GM18520 (cell line): Measurements from ENCODE around the gene WNT2B.

Experiments
- ATAC-seq: cut with Tn5 transposase; IDR thresholded peaks from one replicate; pipeline ENCODE4 v1.9.1; 2021; ENCODE audit not compliant: unreplicated experiment

Gene WNT2B

GRCh38 chr1:112564081-112564480, 55.3 kb downstream of the WNT2B start:
- no peak for ATAC-seq

GRCh38 chr1:112565800-112566199, 57.0 kb downstream of the WNT2B start:
- no peak for ATAC-seq

DNA sequence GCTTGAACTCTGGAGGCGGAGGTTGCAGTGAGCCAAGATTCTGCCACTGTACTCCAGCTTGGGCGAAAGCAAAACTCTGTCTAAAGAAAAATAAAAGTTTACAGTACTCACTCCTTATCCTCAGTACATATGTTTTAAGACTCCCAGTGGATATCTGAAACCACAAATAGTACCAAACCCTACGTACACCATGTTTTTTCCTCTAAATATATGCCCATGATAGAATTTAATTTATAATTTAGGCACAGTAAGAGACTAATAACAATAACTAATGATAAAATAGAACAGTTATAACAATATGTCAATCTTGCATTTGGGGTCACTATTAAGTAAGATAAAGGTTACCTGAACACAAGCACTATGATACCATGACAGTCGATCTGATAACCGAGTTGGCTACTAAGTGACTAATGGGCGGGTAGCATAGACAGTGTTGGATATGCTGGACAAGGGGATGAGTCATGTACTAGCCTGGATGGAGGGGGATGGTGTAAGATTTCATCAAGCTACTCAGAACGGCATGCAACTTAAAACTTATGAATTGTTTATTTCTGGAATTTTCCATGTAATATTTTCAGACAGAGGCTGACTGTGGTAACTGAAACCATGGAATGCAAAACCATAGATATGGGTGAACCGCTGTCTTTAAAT, 66.5 kb downstream of the WNT2B start:
- ATAC-seq, result no peak

DNA sequence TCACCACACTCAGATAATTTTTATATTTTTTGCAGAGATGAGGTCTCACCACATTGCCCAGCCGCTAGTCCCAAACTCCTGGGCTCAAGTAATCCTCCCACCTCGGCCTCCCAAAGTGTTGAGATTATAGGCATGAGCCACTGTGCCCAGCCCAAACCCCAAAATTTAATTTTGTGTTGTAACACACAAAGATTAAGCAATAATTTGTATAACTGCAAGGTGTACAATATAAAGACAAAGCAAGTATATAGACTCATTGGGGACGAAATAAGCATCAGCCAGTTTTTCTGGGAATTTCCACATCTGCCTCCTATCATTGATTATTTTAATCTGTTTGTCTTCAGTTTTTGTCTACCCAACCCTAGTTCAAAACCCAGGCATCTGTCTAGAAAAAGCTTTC, 67.5 kb downstream of the WNT2B start:
- no peak for ATAC-seq
